DMS114 treated with DMSO at 0.1 percent for 48 hours (cell line): ENCODE results near the gene RASL11B.
"Not testable (repeated sequence)": the region's sequence is repeated elsewhere in the genome, so short reads cannot be mapped to it uniquely, and the experiment has no call there.

Source experiments
- DNase-seq: peaks from one replicate; lab custom pipeline; 2025; ENCODE audit not compliant: unreplicated experiment; lab: John Stamatoyannopoulos, UW

Gene RASL11B, protein sequence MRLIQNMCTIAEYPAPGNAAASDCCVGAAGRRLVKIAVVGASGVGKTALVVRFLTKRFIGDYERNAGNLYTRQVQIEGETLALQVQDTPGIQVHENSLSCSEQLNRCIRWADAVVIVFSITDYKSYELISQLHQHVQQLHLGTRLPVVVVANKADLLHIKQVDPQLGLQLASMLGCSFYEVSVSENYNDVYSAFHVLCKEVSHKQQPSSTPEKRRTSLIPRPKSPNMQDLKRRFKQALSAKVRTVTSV

GRCh38 chr4:52861879-52862616 lies at the start of gene RASL11B:
Gene RASL11B, plus strand, starts transcription at chr4:52862317. Its CDS starts 191 bp downstream, at chr4:52862508.
- peak; percentile 22 for DNase-seq

GRCh38 chr4:52813546-52813945 lies 48.6 kb upstream of the RASL11B start:
- no peak for DNase-seq

DNA sequence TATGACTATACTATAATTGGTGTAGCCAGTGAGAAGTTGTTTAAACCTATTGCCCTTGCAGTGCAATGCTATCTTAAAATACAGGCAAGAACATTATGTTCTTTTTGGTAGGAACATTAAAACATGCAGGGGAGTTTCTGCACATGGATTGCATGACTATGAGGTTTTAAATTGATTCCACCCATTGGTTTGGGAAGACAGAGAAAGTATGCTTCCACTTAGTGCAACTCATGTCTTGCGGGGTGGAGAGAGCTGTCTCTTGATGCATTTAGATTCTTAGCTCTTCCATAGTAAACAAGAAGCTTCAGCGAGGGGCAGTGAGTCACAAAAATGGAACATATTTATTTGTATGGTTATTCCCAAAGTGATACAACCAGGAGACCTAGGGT lies 39.5 kb upstream of the RASL11B start:
- no peak for DNase-seq

- DNase-seq: no peak
Measured at GRCh38 chr4:52822972-52823701, 39.0 kb upstream of the RASL11B start.

DNA sequence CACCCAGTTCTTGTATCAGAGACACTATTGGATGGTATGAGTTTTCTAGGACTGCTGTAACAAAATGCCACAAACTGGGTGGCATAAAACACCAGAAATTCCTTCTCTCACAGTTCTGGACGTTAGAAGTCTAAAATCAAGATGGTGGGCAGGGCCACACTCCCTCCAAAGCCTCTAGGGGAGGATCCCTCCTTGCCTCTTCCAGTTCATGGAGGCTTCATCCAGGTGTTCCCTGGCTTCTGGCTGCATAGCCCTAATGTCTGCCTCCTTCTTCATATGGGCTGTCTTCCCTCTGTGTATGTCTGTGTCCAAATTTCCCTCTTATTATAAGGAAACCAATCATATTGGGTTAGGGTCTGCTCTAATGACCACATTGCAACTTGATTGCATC lies 38.4 kb upstream of the RASL11B start:
- DNase-seq: no peak

- DNase-seq: no peak
Measured at GRCh38 chr4:52824270-52824602, 37.9 kb upstream of the RASL11B start.

DNA sequence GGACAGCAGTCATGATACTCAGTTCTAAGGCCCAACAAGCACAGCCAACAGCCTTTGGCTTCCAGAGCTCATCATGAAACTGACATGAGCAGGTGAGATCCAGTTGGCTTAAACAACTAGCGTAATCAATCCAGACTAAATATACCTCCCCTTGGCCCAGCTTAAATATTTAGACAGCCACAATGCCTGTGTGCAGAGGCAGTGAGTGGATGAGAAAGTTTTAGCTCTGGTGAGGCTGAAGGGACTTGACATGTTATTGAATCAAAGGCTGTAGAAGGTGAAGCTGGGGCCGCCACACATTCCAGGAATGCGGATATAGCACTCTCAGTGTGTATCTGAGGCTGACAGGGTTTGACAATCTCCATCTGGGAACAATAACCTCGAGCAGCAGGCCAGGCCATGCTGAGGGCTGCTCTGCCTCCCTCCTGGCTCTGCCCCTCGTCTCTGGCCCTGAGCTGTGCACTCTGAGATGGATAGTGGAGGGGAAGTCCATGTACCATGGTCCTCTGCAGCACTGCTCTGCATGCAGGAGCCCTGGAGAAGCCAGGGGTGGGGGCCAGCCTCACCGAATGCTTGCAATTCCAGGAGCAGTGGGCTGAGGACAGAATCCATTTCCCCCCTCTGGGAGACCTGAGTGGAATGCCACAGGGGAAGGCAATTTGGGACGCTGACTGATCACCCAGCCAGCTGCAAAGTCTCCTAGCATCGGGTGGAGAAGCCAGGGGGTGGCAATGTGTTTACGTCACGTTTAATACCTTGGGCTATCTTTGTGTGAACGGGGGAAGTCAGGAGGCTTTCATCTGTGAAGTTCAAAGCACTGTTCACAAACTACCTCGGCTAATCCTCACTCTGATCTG lies 37.3 kb upstream of the RASL11B start:
- DNase-seq: no peak

GRCh38 chr4:52825460-52826090 lies 36.5 kb upstream of the RASL11B start:
- DNase-seq: no peak

- DNase-seq: no peak
Measured at GRCh38 chr4:52833941-52834525, 28.1 kb upstream of the RASL11B start.

DNA sequence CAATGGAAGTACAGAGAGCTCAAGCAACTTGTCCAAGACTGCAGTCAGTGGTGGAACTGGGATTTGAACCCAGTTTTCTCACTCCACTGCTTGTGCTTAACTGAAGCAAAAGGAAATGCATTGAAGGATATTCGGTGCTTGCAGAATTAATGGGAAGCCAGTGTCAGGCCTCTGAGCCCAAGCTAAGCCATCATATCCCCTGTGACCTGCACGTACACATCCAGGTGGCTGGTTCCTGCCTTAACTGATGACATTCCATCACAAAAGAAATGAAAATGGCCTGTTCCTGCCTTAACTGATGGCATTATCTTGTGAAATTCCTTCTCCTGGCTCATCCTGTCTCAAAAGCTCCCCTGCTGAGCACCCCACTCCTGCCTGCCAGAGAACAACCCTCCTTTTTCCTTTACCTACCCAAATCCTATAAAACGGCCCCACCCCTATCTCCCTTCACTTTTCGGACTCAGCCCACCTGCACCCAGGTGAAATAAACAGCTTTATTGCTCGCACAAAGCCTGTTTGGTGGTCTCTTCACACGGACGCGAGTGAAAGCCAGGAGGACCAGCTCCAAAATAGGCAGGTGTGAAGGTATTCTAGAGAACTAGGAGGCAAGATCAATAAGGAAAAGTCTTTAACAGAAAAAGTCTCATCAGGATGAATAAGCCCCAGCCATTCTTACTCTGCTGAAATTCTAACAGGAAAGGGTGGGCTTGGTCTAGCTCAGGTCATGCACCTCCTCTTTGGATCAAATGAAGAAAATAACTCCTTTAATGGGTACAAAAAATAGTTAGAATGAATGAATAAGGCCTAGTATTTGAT lies 27.3 kb upstream of the RASL11B start:
- DNase-seq: not testable (repeated sequence)

DNA sequence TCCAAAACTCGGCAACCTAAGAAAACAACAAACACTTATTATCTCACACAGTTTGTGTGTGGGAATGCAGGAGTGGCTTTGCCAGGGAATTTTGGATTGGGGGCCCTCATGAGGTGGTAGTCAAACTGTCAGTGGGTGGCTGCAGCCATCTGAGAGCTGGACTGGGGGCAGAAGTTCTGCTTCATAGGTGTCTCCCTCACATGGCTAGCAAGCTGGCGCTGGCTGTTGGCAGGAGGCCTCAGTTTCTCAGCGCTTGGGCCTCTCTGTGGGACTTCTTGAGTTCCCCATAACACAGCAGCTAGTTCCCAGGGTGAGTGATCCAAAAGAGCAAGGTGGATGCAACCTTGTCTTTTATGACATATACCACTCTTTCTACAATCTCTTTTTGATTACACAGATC lies 26.0 kb upstream of the RASL11B start:
- no peak for DNase-seq

DNA sequence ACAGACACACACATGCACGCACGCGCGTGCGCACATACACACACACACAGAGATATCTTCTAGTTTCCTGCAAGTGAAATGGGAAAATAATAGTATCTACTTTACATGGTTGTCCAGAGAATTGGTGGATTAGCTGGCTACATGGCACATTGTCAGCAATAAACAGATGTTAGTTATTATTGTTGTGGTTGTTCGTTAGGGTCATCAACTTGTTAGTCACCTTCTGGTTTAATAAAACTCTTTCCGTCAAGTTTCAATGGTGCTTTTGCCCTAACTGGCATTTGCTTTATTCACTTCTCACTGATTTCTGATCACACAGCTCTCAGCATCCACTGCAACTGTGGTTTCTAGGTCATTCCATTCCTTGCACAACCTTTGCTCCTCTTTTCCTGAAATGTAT lies 25.4 kb upstream of the RASL11B start:
- no peak for DNase-seq

DNA sequence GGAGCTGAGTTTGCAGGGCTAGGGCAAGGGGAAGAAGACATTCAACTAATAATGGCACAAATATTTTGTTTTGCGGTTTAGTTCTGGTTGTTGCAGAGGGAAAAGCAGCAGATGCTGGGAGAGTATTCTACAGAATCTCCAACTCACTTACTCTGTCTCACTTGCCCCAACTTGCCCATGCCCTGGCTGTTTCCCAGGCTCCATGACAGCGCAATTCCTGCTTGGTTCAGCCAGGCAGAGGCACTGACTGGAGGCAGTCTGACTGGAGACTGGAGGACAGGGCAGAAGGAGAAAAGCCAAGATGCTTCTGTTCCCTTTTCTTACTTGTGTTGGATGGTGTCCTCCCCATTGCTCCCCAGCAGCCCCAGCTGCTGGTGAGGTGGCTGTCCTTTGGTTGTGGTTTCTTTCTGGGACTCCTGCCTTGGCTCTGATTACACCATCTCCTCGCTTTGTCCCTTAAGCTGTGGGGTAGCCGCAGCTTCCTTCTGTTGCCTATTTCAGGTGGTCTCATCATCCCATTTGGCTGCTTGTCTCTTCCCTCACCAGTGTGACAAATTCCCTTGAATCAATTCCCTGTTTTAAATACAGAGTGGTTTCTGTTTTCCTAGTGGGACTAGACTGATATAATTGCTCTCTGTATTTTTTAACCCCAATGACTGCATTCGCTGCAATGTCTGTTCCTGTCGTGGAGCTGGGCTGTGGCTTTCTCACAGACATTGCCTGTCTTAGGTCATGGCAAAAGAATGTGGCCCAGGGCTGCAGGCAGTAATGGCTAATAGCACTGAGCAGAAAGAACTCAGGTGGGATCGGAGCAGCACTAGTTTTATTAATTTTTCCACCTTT lies 24.2 kb upstream of the RASL11B start:
- no peak for DNase-seq

GRCh38 chr4:52838729-52839586 lies 23.2 kb upstream of the RASL11B start:
- DNase-seq: no peak

GRCh38 chr4:52840531-52841370 lies 21.4 kb upstream of the RASL11B start:
- no peak for DNase-seq

DNA sequence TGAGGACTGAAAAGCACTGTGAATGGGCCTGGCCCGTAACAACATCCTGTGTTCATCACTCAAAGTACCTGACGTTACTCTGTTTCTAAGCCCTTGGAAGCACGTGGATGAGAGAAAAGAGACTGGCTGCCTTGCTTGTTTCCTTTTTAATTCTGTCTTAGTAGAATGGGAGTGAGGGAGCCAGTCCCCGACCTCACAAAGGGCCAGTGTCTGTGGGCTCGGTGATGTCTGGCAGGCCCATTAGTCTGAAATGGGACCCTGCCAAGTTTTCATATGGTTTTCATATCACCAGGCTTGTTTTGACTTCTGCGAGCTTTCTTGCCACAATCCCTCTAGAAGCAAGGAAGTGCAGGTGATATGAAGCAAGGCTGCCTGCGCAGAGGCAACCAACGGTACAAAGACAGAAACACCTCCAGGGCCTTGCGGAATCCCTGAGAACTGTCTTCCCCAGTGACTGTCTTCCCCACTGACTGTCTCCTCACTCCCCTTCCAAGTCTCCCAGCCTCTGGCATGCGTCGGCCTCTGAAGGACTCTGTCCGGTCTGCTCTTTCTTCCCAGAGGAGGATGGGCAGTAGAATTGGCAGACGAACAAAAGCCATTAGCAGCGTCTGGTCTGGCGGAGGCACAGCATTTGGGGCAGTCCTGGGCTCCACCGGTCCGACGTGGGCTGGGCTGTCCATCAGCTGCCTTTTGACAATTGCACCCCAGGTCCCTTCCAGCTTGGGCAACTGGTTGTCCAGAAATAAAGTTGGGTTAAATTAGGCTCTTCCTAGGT lies 20.2 kb upstream of the RASL11B start:
- no peak for DNase-seq
